Sciatic nerve (tissue), 2 donors: ENCODE results near the gene COX19. TPM values are rescaled to one million over a fixed set of nuclear protein-coding genes. Genes with fewer than 3 reads are reported as not detected.
A peak's percentile ranks its signal among the peaks of the same experiment; 100 is the strongest.

Experiments
- ATAC-seq: fragments of 200-7000 bp; cut with Tn5 transposase; one replicate; pipeline ENCODE4 v1.9.1; 2020; ENCODE audit warnings: mild to moderate bottlenecking, moderate library complexity
- DNase-seq: peaks from one replicate; pipeline ENCODE4 v3.0.0-alpha.2; 2020; ENCODE audit warnings: low spot score
- intact Hi-C: fragments of 100-400 bp; cut with DNase I; formaldehyde crosslinking; loops from one replicate; pipeline ENCODE4 v1.14.2; 2022
- total RNA-seq: library from RNA; stranded (reverse); fragmentation: NEBNext Ultra II Directional; extraction: Animal tissue kit (Norgen Biotek cat#: 25700); gene quantifications from one replicate; pipeline ENCODE4 v1.2.1, GENCODE V29; 2021
- donor health status: DM: no; HTN: no; CAD: no.
- donor health status: DM: no; HTN: no; CAD: no.

Gene COX19
- total RNA-seq, 1 donor from 2014 or later, result 18.3 TPM

- ATAC-seq (no peak), DNase-seq (no peak)
- intact Hi-C loops, result no loop called here
Observed at GRCh38 chr7:982511-983003, 7.2 kb upstream of the COX19 start.

- DNase-seq (no peak), ATAC-seq (no peak)
- intact Hi-C loops, result no loop called here
Observed at GRCh38 chr7:981793-982510, 6.6 kb upstream of the COX19 start.

GRCh38 chr7:979886-980571, 4.7 kb upstream of the COX19 start:
- intact Hi-C loops, result no loop called here
- DNase-seq (no peak), ATAC-seq (no peak)

GRCh38 chr7:979151-979550, 3.8 kb upstream of the COX19 start:
- intact Hi-C loops, result no loop called here
- ATAC-seq (no peak), DNase-seq (no peak)

- DNase-seq, result no peak
- intact Hi-C loops, result no loop called here
- no peak for ATAC-seq
Observed at GRCh38 chr7:978416-979091, 3.2 kb upstream of the COX19 start.

GRCh38 chr7:978049-978346, 2.6 kb upstream of the COX19 start:
- ATAC-seq, result no peak
- intact Hi-C loops, result no loop called here
- no peak for DNase-seq

GRCh38 chr7:977326-978048, 2.1 kb upstream of the COX19 start:
- peak; percentile 71 for ATAC-seq
- intact Hi-C loops, result no loop called here
- no peak for DNase-seq

GRCh38 chr7:976901-977325, 1.6 kb upstream of the COX19 start:
- DNase-seq, result no peak
- intact Hi-C loops, result no loop called here
- no peak for ATAC-seq

GRCh38 chr7:975702-976473, 539 bp upstream of the COX19 start:
- DNase-seq (no peak), ATAC-seq (peak; percentile 1)
- intact Hi-C loops, result no loop called here

- DNase-seq (no peak), ATAC-seq (no peak)
- intact Hi-C loops, result no loop called here
Observed at GRCh38 chr7:974172-974571, 1.2 kb downstream of the COX19 start.

- DNase-seq, result no peak
- no peak for ATAC-seq
- intact Hi-C loops, result no loop called here
Observed at GRCh38 chr7:973312-973711, 2.0 kb downstream of the COX19 start.

- DNase-seq (no peak), ATAC-seq (no peak)
- intact Hi-C loops, result no loop called here
Observed at GRCh38 chr7:972676-973309, 2.6 kb downstream of the COX19 start.

- intact Hi-C loops, result no loop called here
- ATAC-seq (no peak), DNase-seq (no peak)
Observed at GRCh38 chr7:972110-972509, 3.2 kb downstream of the COX19 start.

- intact Hi-C loops, result loop anchor here (1.0 kb wide), 1 partner anchor 42 kb away; no protein-coding TSS in a partner anchor
- ATAC-seq, result no peak
- DNase-seq, result no peak
Observed at GRCh38 chr7:970744-971143, 4.6 kb downstream of the COX19 start.

GRCh38 chr7:969403-969802, 5.9 kb downstream of the COX19 start:
- intact Hi-C loops, result no loop called here
- DNase-seq, result no peak
- no peak for ATAC-seq

- intact Hi-C loops, result no loop called here
- ATAC-seq (no peak), DNase-seq (no peak)
Observed at GRCh38 chr7:968205-969105, 6.9 kb downstream of the COX19 start.

GRCh38 chr7:967361-968082, 7.8 kb downstream of the COX19 start:
- DNase-seq (no peak), ATAC-seq (no peak)
- intact Hi-C loops, result no loop called here
